GM23248 (cell line): ENCODE measurements around the gene RAB37. TPM values are rescaled to one million over a fixed set of nuclear protein-coding genes. Genes with fewer than 3 reads are reported as not detected.

Experiments used
- DNase-seq: peaks from one replicate; pipeline ENCODE4 v3.0.0-alpha.2; 2015
- H2AFZ ChIP-seq: fragments of 200-600 bp; sonication (generic); 2 replicates; pipeline ENCODE4 v1.6.1; 2016; ENCODE audit warnings: antibody characterized with exemption
- H3F3A ChIP-seq: fragments of 200-600 bp; sonication (generic); 2 replicates; pipeline ENCODE4 v1.6.1; 2016; ENCODE audit warnings: mild to moderate bottlenecking, antibody characterized with exemption, mixed run types; ENCODE audit not compliant: insufficient read depth
- H3K27ac ChIP-seq: fragments of 200-600 bp; sonication (generic); 2 replicates; pipeline ENCODE4 v1.5.1; 2016; ENCODE audit warnings: mild to moderate bottlenecking
- H3K27me3 ChIP-seq: fragments of 200-600 bp; sonication (generic); replicated peaks from 2 replicates; pipeline ENCODE4 v1.6.1; 2016; ENCODE audit warnings: mild to moderate bottlenecking; ENCODE audit not compliant: insufficient read depth
- H3K36me3 ChIP-seq: fragments of 200-600 bp; sonication (generic); 2 replicates; pipeline ENCODE4 v1.6.1; 2016; ENCODE audit warnings: low read depth, mild to moderate bottlenecking
- H3K4me1 ChIP-seq: fragments of 200-600 bp; sonication (generic); 2 replicates; pipeline ENCODE4 v1.6.1; 2016; ENCODE audit warnings: mild to moderate bottlenecking; ENCODE audit not compliant: insufficient read depth
- H3K4me2 ChIP-seq: fragments of 200-600 bp; sonication (generic); one replicate; pipeline ENCODE4 v1.6.1; 2016; ENCODE audit warnings: mild to moderate bottlenecking; ENCODE audit not compliant: unreplicated experiment
- H3K4me3 ChIP-seq: fragments of 200-600 bp; sonication (generic); 2 replicates; pipeline ENCODE4 v1.5.1; 2016; ENCODE audit warnings: mild to moderate bottlenecking
- H3K79me2 ChIP-seq: fragments of 200-600 bp; sonication (generic); 2 replicates; pipeline ENCODE4 v1.6.1; 2016; ENCODE audit warnings: mild to moderate bottlenecking; ENCODE audit not compliant: insufficient read depth
- H3K9ac ChIP-seq: fragments of 200-600 bp; sonication (generic); 2 replicates; pipeline ENCODE4 v1.6.1; 2016; ENCODE audit warnings: mild to moderate bottlenecking
- H3K9me2 ChIP-seq: fragments of 200-600 bp; sonication (generic); 2 replicates; pipeline ENCODE4 v1.6.1; 2016; ENCODE audit warnings: mixed run types, mild to moderate bottlenecking, moderate library complexity; ENCODE audit not compliant: insufficient read depth
- H3K9me3 ChIP-seq: fragments of 200-600 bp; sonication (generic); one replicate; pipeline ENCODE4 v1.6.1; 2017; ENCODE audit warnings: low read depth
- H4K20me1 ChIP-seq: fragments of 200-600 bp; sonication (generic); 2 replicates; pipeline ENCODE4 v1.6.0; 2016; ENCODE audit not compliant: insufficient read depth
- EZH2 ChIP-seq: fragments of 200-600 bp; sonication (generic); IDR thresholded peaks from 2 replicates; pipeline ENCODE4 v1.6.1; 2018; ENCODE audit warnings: antibody characterized with exemption, mild to moderate bottlenecking; ENCODE audit not compliant: insufficient read depth, poor library complexity, severe bottlenecking
- EZH2phosphoT487 ChIP-seq: fragments of 200-600 bp; sonication (generic); IDR thresholded peaks from 2 replicates; pipeline ENCODE4 v1.6.1; 2018; ENCODE audit warnings: antibody characterized with exemption, moderate library complexity, mild to moderate bottlenecking, low read depth; ENCODE audit not compliant: insufficient read depth
- WGBS, 2 experiments: methylation state at CpG; one replicate each; pipeline ENCODE4 v1.1.6; 2015 to 2017; ENCODE audit warnings: low lambda C conversion rate in 2 of 2, low coverage in 1 of 2; ENCODE audit errors: missing lambda C conversion rate in 2 of 2; 5-methylcytosine and 5-hydroxymethylcytosine counted together
- in situ Hi-C: fragments of 300-500 bp; cut with MboI; formaldehyde crosslinking; loops from 2 replicates; pipeline ENCODE4 v1.15.0; 2020
- polyA plus RNA-seq: library from polyadenylated mRNA; unstranded; fragments of >200 nt; fragmentation: Nextera tagmentation; extraction: Ambion mirVana; gene quantifications from 2 replicates; pipeline ENCODE4 v1.2.1, GENCODE V29; 2016
- total RNA-seq: library from RNA; depleted of rRNA; stranded (reverse); fragments of >200 nt; shearing (Covaris generic); gene quantifications from 2 replicates; pipeline ENCODE4 v1.2.3, GENCODE V29; 2014; rRNA removed

RAB37 gene, protein sequence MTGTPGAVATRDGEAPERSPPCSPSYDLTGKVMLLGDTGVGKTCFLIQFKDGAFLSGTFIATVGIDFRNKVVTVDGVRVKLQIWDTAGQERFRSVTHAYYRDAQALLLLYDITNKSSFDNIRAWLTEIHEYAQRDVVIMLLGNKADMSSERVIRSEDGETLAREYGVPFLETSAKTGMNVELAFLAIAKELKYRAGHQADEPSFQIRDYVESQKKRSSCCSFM
- total RNA-seq (0.11 TPM in 1 of 2 replicates, not detected in the other), polyA plus RNA-seq (not detected in 2 replicates)

GRCh38 chr17:74736513-74737298, at the start of gene RAB37:
RAB37 (plus strand) TSS chr17:74737256; CDS start chr17:74737273, 17 bp downstream.
- no peaks in the 10 kb centered on the region for H3K9me3 ChIP-seq
- no peaks in the 10 kb centered on the region for H3K9me2 ChIP-seq
- no peaks in the 10 kb centered on the region for H3F3A ChIP-seq
- no peaks in the 10 kb centered on the region for H3K36me3 ChIP-seq
- no peak within 1 kb of the TSS for H3K4me3 ChIP-seq
- no peaks in the 10 kb centered on the region for H3K79me2 ChIP-seq
- in situ Hi-C loops: no loop called here
- DNase-seq: peak; percentile 40
- no peak within 1 kb of the TSS for H3K27ac ChIP-seq
- no peaks in the 10 kb centered on the region for H3K4me1 ChIP-seq
- H3K27me3 ChIP-seq: peaks cover 47% of the 10 kb centered on the region
- no peak for TF ChIP-seq EZH2
- 0 out of 2 replicates have a peak, but pooled peaks have one; percentile 42 for TF ChIP-seq EZH2phosphoT487
- H3K9ac ChIP-seq: no peak within 1 kb of the TSS
- peak within 1 kb of the TSS; percentile 23; the same call in 1 of the 2 replicates for H2AFZ ChIP-seq
- no peak within 1 kb of the TSS for H3K4me2 ChIP-seq
- WGBS, 2 experiments: 2% methylated on average over 39 to 47 of the region's 67 CpGs
- H4K20me1 ChIP-seq: no peaks in the 10 kb centered on the region

GRCh38 chr17:74687886-74688285, 49.2 kb upstream of the RAB37 start:
- Histone ChIP-seq H3K9me3 (no peaks in the 10 kb centered on the region), H3K9ac (no peak overlapping the region), H3K4me3 (no peak overlapping the region), H3K27me3 (peaks cover 8% of the 10 kb centered on the region; the same call in 1 of the 2 replicates), H3K79me2 (no peaks in the 10 kb centered on the region), H3K36me3 (no peaks in the 10 kb centered on the region), H3K4me2 (no peak overlapping the region), H3K9me2 (no peaks in the 10 kb centered on the region), H3K4me1 (no peaks in the 10 kb centered on the region), H3K27ac (no peak overlapping the region), H4K20me1 (no peaks in the 10 kb centered on the region), H2AFZ (no peak overlapping the region), H3F3A (no peaks in the 10 kb centered on the region)
- in situ Hi-C loops: no loop called here
- 43 to 62% methylated on average over 3 of the region's 3 CpGs for WGBS, 2 experiments
- no peak for TF ChIP-seq EZH2phosphoT487
- TF ChIP-seq EZH2: no peak
- DNase-seq: no peak

GRCh38 chr17:74690409-74690825, 46.6 kb upstream of the RAB37 start:
- Histone ChIP-seq H3K9me3 (no peaks in the 10 kb centered on the region), H3K4me1 (no peaks in the 10 kb centered on the region), H2AFZ (no peak overlapping the region), H3K4me3 (no peak overlapping the region), H3K36me3 (no peaks in the 10 kb centered on the region), H3F3A (no peaks in the 10 kb centered on the region), H3K9ac (no peak overlapping the region), H3K4me2 (no peak overlapping the region), H3K27ac (no peak overlapping the region), H4K20me1 (no peaks in the 10 kb centered on the region), H3K27me3 (peaks cover 16% of the 10 kb centered on the region; the same call in 1 of the 2 replicates), H3K9me2 (no peaks in the 10 kb centered on the region), H3K79me2 (no peaks in the 10 kb centered on the region)
- no peak for TF ChIP-seq EZH2phosphoT487
- no peak for TF ChIP-seq EZH2
- DNase-seq: no peak
- 41 to 44% methylated on average over 6 of the region's 6 CpGs for WGBS, 2 experiments
- in situ Hi-C loops: no loop called here

DNA sequence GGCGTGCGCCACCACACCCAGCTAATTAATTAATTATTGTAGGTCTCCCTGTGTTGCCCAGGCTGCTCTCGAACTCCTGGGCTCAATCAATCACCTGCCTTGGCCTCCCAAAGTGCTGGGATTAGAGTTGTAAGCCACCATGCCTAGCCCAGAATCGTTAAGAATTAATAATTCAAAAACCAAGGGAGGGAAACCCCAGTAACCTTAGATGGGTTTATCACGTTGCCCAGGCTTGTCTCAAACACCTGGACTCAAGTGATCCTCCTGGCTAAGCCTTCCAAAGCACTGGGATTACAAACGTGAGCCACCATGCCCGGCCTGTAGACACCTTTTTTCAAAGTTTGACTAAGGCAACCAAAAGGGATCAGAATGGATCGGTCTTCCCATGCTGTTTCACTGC, 45.9 kb upstream of the RAB37 start:
- Histone ChIP-seq H2AFZ (no peak overlapping the region), H3K27me3 (peaks cover 16% of the 10 kb centered on the region; the same call in 1 of the 2 replicates), H3K36me3 (no peaks in the 10 kb centered on the region), H3F3A (no peaks in the 10 kb centered on the region), H3K27ac (no peak overlapping the region), H3K4me1 (no peaks in the 10 kb centered on the region), H3K9ac (no peak overlapping the region), H3K9me2 (no peaks in the 10 kb centered on the region), H3K4me2 (no peak overlapping the region), H3K9me3 (no peaks in the 10 kb centered on the region), H3K4me3 (no peak overlapping the region), H4K20me1 (no peaks in the 10 kb centered on the region), H3K79me2 (no peaks in the 10 kb centered on the region)
- in situ Hi-C loops: no loop called here
- WGBS, 2 experiments: 46 to 47% methylated on average over 8 of the region's 8 CpGs
- TF ChIP-seq EZH2: no peak
- no peak for TF ChIP-seq EZH2phosphoT487
- DNase-seq: no peak
